Kidney (tissue), 14 donors: ENCODE data around the gene OR2L3. TPM values are rescaled to one million over a fixed set of nuclear protein-coding genes. Genes with fewer than 3 reads are reported as not detected.

Experiments
- DNase-seq, 5 donors: peaks; one replicate each; pipeline ENCODE4 v3.0.0-alpha.2; 2013 to 2020
- FAIRE-seq: peaks from 2 replicates; lab custom pipeline; 2012; peaks lifted over from hg19 to GRCh38; lab: Jason Lieb, UNC
- H3K27ac ChIP-seq, 2 donors: one replicate each; pipeline ENCODE4 v1.7.0; 2013; ENCODE audit warnings: low read depth in 2 of 2, low read length in 2 of 2, inconsistent platforms in 1 of 2
- H3K27me3 ChIP-seq: one replicate; pipeline ENCODE4 v1.7.1; 2013; ENCODE audit warnings: low read length, inconsistent platforms; ENCODE audit not compliant: control insufficient read depth, insufficient read depth
- H3K36me3 ChIP-seq, 3 donors: one replicate each; pipeline versions ENCODE4 v1.7.0 to v1.7.1; 2013; ENCODE audit warnings: low read length in 3 of 3, control low read depth in 1 of 3, inconsistent platforms in 1 of 3; ENCODE audit not compliant: insufficient read depth in 3 of 3, control insufficient read depth in 2 of 3
- H3K4me1 ChIP-seq, 3 donors: one replicate each; pipeline versions ENCODE4 v1.7.0 to v1.7.1; 2013; ENCODE audit warnings: low read length in 3 of 3, inconsistent platforms in 1 of 3, low read depth in 1 of 3; ENCODE audit not compliant: control insufficient read depth in 2 of 3, insufficient read depth in 2 of 3
- H3K4me3 ChIP-seq, 3 donors: one replicate each; pipeline versions ENCODE4 v1.7.0 to v1.8.1; 2013; ENCODE audit warnings: low read length in 3 of 3, control low read depth in 1 of 3, inconsistent platforms in 1 of 3
- H3K9ac ChIP-seq, 3 donors: one replicate each; pipeline versions ENCODE4 v1.7.0 to v1.7.1; 2013; ENCODE audit warnings: low read length in 3 of 3, control low read depth in 1 of 3, inconsistent platforms in 1 of 3
- H3K9me3 ChIP-seq, 3 donors: one replicate each; pipeline versions ENCODE4 v1.7.0 to v1.7.1; 2013; ENCODE audit warnings: low read length in 3 of 3, control low read depth in 1 of 3, inconsistent platforms in 1 of 3; ENCODE audit not compliant: control insufficient read depth in 2 of 3, insufficient read depth in 1 of 3
- intact Hi-C: fragments of 100-400 bp; cut with DNase I; formaldehyde crosslinking; loops from one replicate; pipeline ENCODE4 v1.11.1; 2022
- polyA plus RNA-seq: library from polyadenylated mRNA; stranded (reverse); fragments of 350-450 nt; fragmentation: Illumina TruSeq; extraction: RNeasy Lipid Tissue Mini Kit (QIAGEN cat#74804); gene quantifications from one replicate; pipeline ENCODE4 v1.2.3, GENCODE V29; 2014; ENCODE audit warnings: low read depth, low replicate concordance; ENCODE audit not compliant: insufficient read depth
- total RNA-seq: library from RNA; stranded (reverse); fragmentation: NEBNext Ultra II Directional; extraction: Animal tissue kit (Norgen Biotek cat#: 25700); gene quantifications from one replicate; pipeline ENCODE4 v1.2.1, GENCODE V29; 2021
- TF ChIP-seq, protein P1 (sequence below): IDR thresholded peaks from 3 replicates; pipeline ENCODE4 v1.5.1; 2012; ENCODE audit warnings: mild to moderate bottlenecking, moderate library complexity, borderline replicate concordance; ENCODE audit not compliant: insufficient read depth; ENCODE audit errors: extremely low read depth
- donor health status: control.
- donor health status: control.
- donor health status: control.
- donor health status: control.
- donor health status: control.
- donor health status: DM: yes; HTN: yes; CAD: no.
- donor health status: Normal renal cell carcinoma (clear cell type).

Gene OR2L3
- total and polyA plus RNA-seq, 2 donors from 2014 or later, result not detected

DNA sequence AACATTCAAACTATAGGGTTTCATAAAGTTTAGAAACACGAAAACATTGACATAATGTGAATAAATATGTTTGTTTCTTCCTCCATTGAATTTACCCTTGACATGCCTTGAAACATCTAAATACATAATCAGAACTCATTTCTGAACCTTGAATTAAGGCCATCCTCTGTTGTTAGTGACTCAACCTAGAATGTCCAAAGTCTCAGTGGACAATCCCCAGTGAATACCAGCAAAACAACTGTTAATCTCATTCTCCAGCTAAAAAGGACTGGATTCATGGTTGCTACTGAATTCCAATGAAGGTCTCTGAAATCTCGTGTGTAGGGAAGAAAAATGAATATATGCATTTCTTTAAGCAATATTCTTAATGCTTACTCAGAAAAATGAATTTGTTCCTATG lies 16.9 kb upstream of the OR2L3 start, which contains the start of gene OR2L2:
TSS of gene OR2L2 (plus strand) at position 301 of the 400 bp plus-strand sequence. CDS start 8,198 bp downstream, outside the sequence.
- H3K27ac ChIP-seq, result no peak within 1 kb of the TSS
- DNase-seq (no peak), FAIRE-seq (no peak)
- H3K4me3 ChIP-seq, result no peak within 1 kb of the TSS
- H3K9me3 ChIP-seq, result peaks cover 0 to 2% (median 0%) of the 10 kb centered on the region in 3 donors
- no peak within 1 kb of the TSS for H3K9ac ChIP-seq
- H3K27me3 ChIP-seq, result no peaks in the 10 kb centered on the region
- no peaks in the 10 kb centered on the region for H3K36me3 ChIP-seq
- no peaks in the 10 kb centered on the region for H3K4me1 ChIP-seq
- TF ChIP-seq, protein P1, sequence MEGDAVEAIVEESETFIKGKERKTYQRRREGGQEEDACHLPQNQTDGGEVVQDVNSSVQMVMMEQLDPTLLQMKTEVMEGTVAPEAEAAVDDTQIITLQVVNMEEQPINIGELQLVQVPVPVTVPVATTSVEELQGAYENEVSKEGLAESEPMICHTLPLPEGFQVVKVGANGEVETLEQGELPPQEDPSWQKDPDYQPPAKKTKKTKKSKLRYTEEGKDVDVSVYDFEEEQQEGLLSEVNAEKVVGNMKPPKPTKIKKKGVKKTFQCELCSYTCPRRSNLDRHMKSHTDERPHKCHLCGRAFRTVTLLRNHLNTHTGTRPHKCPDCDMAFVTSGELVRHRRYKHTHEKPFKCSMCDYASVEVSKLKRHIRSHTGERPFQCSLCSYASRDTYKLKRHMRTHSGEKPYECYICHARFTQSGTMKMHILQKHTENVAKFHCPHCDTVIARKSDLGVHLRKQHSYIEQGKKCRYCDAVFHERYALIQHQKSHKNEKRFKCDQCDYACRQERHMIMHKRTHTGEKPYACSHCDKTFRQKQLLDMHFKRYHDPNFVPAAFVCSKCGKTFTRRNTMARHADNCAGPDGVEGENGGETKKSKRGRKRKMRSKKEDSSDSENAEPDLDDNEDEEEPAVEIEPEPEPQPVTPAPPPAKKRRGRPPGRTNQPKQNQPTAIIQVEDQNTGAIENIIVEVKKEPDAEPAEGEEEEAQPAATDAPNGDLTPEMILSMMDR, result no peak
- intact Hi-C loops, result no loop called here

DNA sequence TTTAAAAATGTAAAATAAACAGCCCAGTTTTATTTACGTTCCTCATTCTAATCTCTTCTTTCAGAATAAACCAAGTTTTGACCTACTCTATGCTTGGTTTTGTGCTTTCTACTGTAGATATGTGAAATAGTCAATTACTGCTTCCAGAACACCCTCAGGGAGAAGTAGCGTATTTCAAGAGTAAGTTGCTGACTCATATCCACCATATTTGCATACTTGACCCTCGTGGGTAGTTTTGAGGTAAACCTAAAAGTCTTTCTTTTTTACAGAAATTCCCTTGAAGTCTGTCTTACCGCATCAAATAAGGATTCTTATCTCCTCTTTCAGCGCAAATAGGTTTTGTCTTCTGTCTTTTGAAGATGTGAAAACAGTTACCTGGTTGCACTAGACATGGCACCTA lies 1.4 kb upstream of the OR2L3 start:
- DNase-seq (no peak), FAIRE-seq (no peak)
- Histone ChIP-seq H3K36me3 (no peaks in the 10 kb centered on the region), H3K4me3 (no peak overlapping the region), H3K9me3 (no peaks in the 10 kb centered on the region), H3K4me1 (no peaks in the 10 kb centered on the region), H3K27me3 (no peaks in the 10 kb centered on the region), H3K27ac (no peak overlapping the region), H3K9ac (no peak overlapping the region)
- TF ChIP-seq, protein P1, result no peak
- intact Hi-C loops, result no loop called here

DNA sequence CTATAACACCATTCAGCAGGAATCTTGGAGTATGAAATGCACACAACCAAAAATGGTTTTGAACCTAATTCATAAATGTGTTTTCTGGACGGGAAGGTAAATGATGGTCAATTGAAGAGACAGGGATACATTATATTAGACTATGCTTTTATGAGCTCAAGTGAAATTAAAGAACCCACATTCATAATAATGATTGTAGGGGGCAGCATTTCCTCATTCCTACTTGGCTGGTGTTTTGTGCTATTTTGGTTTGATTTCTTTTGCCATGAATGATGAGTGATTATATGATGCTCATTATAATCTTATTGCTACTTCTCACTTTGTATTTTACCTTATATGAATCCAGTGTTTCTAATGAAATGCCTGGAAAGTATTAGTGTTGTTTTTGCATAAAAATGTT lies 372 bp downstream of the OR2L3 start:
- Histone ChIP-seq H3K4me3 (no peak overlapping the region), H3K4me1 (no peaks in the 10 kb centered on the region), H3K9me3 (no peaks in the 10 kb centered on the region), H3K36me3 (no peaks in the 10 kb centered on the region), H3K27ac (no peak overlapping the region), H3K27me3 (no peaks in the 10 kb centered on the region), H3K9ac (no peak overlapping the region)
- intact Hi-C loops, result no loop called here
- FAIRE-seq (no peak), DNase-seq (no peak)
- TF ChIP-seq, protein P1, result no peak

DNA sequence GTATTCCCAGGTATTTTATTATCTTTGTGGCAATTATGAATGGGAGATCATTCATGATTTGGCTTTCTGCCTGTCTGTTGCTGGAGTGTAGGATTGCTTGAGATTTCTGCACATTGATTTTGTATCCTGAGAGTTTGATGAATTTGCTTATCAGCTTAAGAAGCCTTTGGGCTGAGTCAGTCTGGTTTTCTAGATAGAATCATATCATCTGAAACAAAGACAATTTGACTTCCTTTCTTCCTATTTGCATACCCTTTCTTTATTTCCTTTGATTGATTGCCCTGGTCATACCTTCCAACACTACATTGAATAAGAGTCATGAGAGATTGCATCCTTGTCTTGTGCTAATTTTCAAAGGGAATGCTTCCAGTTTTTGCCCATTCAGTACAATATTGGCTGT lies 8.0 kb downstream of the OR2L3 start:
- intact Hi-C loops, result no loop called here
- Histone ChIP-seq H3K4me1 (no peaks in the 10 kb centered on the region), H3K9me3 (no peaks in the 10 kb centered on the region), H3K9ac (no peak overlapping the region), H3K4me3 (no peak overlapping the region), H3K36me3 (no peaks in the 10 kb centered on the region), H3K27me3 (no peaks in the 10 kb centered on the region), H3K27ac (no peak overlapping the region)
- TF ChIP-seq, protein P1, result no peak
- DNase-seq, result no peak
- FAIRE-seq, result no peak
